ENCODE results near the gene CD2AP.

The CD2AP gene

GRCh38 chr6:47603227-47603626 lies 125.6 kb downstream of the CD2AP start:
- no peak overlapping the region for H3K27ac ChIP-seq (replicated peaks)
- DNase-seq (ENCODE audit: low read depth in 1 of 2, low spot score in 1 of 2), result no peak

DNA sequence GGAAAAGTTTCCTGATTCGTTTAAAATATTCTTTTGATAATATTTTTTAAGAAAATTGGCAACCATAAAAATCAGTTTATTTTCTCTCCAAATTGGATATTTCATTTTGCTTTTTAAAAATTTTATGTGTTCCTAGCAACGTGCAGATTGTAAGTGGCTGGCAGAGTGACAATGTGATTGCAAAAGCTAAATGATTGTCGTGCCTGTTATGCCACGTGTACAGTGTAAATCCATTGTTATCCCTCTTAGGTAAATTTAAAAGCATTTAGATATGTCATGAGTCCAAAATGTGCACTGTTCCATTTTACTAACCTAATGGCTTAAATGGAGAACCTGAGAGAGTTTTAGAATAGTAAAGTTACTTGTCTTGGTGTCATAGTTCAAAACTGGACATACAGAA lies 126.4 kb downstream of the CD2AP start:
- TF ChIP-seq GABPA (IDR thresholded peaks at IDR 0.05; ENCODE audit: low read depth) (no peak), CTCF (IDR thresholded peaks at IDR 0.05; ENCODE audit: insufficient read depth, low read length) (no peak), SPI1 (IDR thresholded peaks at IDR 0.05; ENCODE audit: borderline replicate concordance, low read depth) (no peak), POLR2AphosphoS5 (IDR thresholded peaks at IDR 0.05; ENCODE audit: low read depth) (no peak)
- TF ChIP-seq, protein P1, sequence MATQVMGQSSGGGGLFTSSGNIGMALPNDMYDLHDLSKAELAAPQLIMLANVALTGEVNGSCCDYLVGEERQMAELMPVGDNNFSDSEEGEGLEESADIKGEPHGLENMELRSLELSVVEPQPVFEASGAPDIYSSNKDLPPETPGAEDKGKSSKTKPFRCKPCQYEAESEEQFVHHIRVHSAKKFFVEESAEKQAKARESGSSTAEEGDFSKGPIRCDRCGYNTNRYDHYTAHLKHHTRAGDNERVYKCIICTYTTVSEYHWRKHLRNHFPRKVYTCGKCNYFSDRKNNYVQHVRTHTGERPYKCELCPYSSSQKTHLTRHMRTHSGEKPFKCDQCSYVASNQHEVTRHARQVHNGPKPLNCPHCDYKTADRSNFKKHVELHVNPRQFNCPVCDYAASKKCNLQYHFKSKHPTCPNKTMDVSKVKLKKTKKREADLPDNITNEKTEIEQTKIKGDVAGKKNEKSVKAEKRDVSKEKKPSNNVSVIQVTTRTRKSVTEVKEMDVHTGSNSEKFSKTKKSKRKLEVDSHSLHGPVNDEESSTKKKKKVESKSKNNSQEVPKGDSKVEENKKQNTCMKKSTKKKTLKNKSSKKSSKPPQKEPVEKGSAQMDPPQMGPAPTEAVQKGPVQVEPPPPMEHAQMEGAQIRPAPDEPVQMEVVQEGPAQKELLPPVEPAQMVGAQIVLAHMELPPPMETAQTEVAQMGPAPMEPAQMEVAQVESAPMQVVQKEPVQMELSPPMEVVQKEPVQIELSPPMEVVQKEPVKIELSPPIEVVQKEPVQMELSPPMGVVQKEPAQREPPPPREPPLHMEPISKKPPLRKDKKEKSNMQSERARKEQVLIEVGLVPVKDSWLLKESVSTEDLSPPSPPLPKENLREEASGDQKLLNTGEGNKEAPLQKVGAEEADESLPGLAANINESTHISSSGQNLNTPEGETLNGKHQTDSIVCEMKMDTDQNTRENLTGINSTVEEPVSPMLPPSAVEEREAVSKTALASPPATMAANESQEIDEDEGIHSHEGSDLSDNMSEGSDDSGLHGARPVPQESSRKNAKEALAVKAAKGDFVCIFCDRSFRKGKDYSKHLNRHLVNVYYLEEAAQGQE (IDR thresholded peaks at IDR 0.05; ENCODE audit: insufficient replicate concordance, low read depth), result no peak
- H3K4me3 ChIP-seq (replicated peaks; ENCODE audit: insufficient read depth, low read length), result no peak overlapping the region
- no peak overlapping the region for H3K27ac ChIP-seq (replicated peaks)
- DNase-seq (ENCODE audit: low read depth in 1 of 2, low spot score in 1 of 2), result no peak
- no peaks in the 10 kb centered on the region for H3K27me3 ChIP-seq (ENCODE audit: insufficient read depth, poor library complexity, severe bottlenecking)

More at GRCh38 chr6:47603227-47603626, 125.6 kb downstream of the CD2AP start:
- Histone ChIP-seq H3K4me3 (replicated peaks; ENCODE audit: insufficient read depth, low read length) (no peak overlapping the region), H3K27me3 (ENCODE audit: insufficient read depth, poor library complexity, severe bottlenecking) (no peaks in the 10 kb centered on the region)
- TF ChIP-seq GABPA (IDR thresholded peaks at IDR 0.05; ENCODE audit: low read depth) (no peak), CTCF (IDR thresholded peaks at IDR 0.05; ENCODE audit: insufficient read depth, low read length) (no peak), POLR2AphosphoS5 (IDR thresholded peaks at IDR 0.05; ENCODE audit: low read depth) (no peak), SPI1 (IDR thresholded peaks at IDR 0.05; ENCODE audit: borderline replicate concordance, low read depth) (no peak)
- TF ChIP-seq, protein P1 (IDR thresholded peaks at IDR 0.05; ENCODE audit: insufficient replicate concordance, low read depth), result no peak

- TF ChIP-seq SPI1 (IDR thresholded peaks at IDR 0.05; ENCODE audit: borderline replicate concordance, low read depth), result no peak
- no peak for TF ChIP-seq CTCF (IDR thresholded peaks at IDR 0.05; ENCODE audit: insufficient read depth, low read length)
- TF ChIP-seq, protein P1 (IDR thresholded peaks at IDR 0.05; ENCODE audit: insufficient replicate concordance, low read depth), result no peak
- TF ChIP-seq POLR2AphosphoS5 (IDR thresholded peaks at IDR 0.05; ENCODE audit: low read depth), result no peak
- TF ChIP-seq GABPA (IDR thresholded peaks at IDR 0.05; ENCODE audit: low read depth), result no peak
- H3K27ac ChIP-seq (replicated peaks), result no peak overlapping the region
- DNase-seq (ENCODE audit: low read depth in 1 of 2, low spot score in 1 of 2), result no peak
- no peaks in the 10 kb centered on the region for H3K27me3 ChIP-seq (ENCODE audit: insufficient read depth, poor library complexity, severe bottlenecking)
- H3K4me3 ChIP-seq (replicated peaks; ENCODE audit: insufficient read depth, low read length), result no peak overlapping the region
Observed at GRCh38 chr6:47621838-47622449, 144.4 kb downstream of the CD2AP start.

Data from HL-60 (cell line).